HepG2 (cell line): ENCODE measurements around the gene IGFL2. TPM values are rescaled to one million over a fixed set of nuclear protein-coding genes. Genes with fewer than 3 reads are reported as not detected.

Experiments used
- ATAC-seq: fragments of 200-7000 bp; cut with Tn5 transposase; 3 replicates; pipeline ENCODE4 v1.9.1; 2020; ENCODE audit warnings: mild to moderate bottlenecking, moderate library complexity
- BruUV-seq: library from RNA; stranded (reverse); fragments of 400-500 nt; replicated peaks from 2 replicates; lab custom pipeline; 2021; lab: Mats Ljungman, UMichigan
- CTCF ChIA-PET: fragments of 300-600 bp; formaldehyde crosslinking; extraction: SDS; loops from one replicate; lab custom pipeline; 2021; ENCODE audit warnings: low total read pairs, inconsistent platforms, low intra/inter-chr PET ratio; lab: Yijun Ruan, JAX
- POLR2A ChIA-PET: fragments of 350-600 bp; sonication (Branson Sonifier 250); formaldehyde crosslinking; loops from one replicate; lab custom pipeline; 2020; ENCODE audit warnings: antibody characterized with exemption, inconsistent platforms; lab: Yijun Ruan, JAX
- DNase-seq: peaks from one replicate; pipeline ENCODE4 v3.0.0-alpha.2; 2015; ENCODE audit warnings: low spot score
- FAIRE-seq: peaks from 3 replicates; lab custom pipeline; 2011; peaks lifted over from hg19 to GRCh38; lab: Jason Lieb, UNC
- H2AFZ ChIP-seq: one replicate; pipeline ENCODE4 v1.6.1; 2011; ENCODE audit warnings: low read length, inconsistent platforms
- H3K27ac ChIP-seq: fragments of 300-600 bp; 3 replicates; pipeline ENCODE4 v1.8.0; 2011; ENCODE audit warnings: mixed run types, mild to moderate bottlenecking, mixed read lengths, low read length, inconsistent platforms; ENCODE audit not compliant: insufficient read depth; ENCODE audit errors: extremely low read length
- H3K27me3 ChIP-seq, 2 experiments: fragments of 200-600 bp in 1 of 2; 2 replicates in 1 of 2; 3 replicates in 1 of 2; pipeline versions ENCODE4 v1.6.0 to v1.8.0; 2011; ENCODE audit warnings: low read length in 2 of 2, mild to moderate bottlenecking in 2 of 2, moderate library complexity in 2 of 2, inconsistent platforms in 1 of 2; ENCODE audit not compliant: insufficient read depth in 2 of 2, control insufficient read depth in 1 of 2
- H3K36me3 ChIP-seq, 2 experiments: fragments of 200-600 bp in 1 of 2; replicated peaks in 1 of 2; 2 replicates in 1 of 2; 3 replicates in 1 of 2; pipeline versions ENCODE4 v1.5.1 to v1.8.0; 2011; ENCODE audit warnings: low read length in 2 of 2, inconsistent platforms in 1 of 2; ENCODE audit not compliant: insufficient read depth in 2 of 2, control insufficient read depth in 1 of 2
- H3K4me1 ChIP-seq: 2 replicates; pipeline ENCODE4 v1.5.1; 2012; ENCODE audit warnings: low read length, inconsistent platforms; ENCODE audit not compliant: insufficient read depth
- H3K4me2 ChIP-seq: 2 replicates; pipeline ENCODE4 v1.6.0; 2011; ENCODE audit warnings: low read depth, low read length, inconsistent platforms
- H3K4me3 ChIP-seq, 3 experiments: fragments of 200-600 bp in 1 of 3; sonication (generic), shearing (Covaris generic) in 1 of 3; replicated peaks in 1 of 3; 2 replicates each; pipeline ENCODE4 v1.5.1; 2011 to 2016; ENCODE audit warnings: low read length in 3 of 3, inconsistent platforms in 2 of 3, low read depth in 2 of 3, mild to moderate bottlenecking in 2 of 3, control low read depth in 1 of 3, mixed read lengths in 1 of 3; ENCODE audit not compliant: insufficient read depth in 1 of 3
- H3K79me2 ChIP-seq: one replicate; pipeline ENCODE4 v1.6.1; 2011; ENCODE audit warnings: low read length, inconsistent platforms; ENCODE audit not compliant: insufficient read depth
- H3K9ac ChIP-seq: 2 replicates; pipeline ENCODE4 v1.6.0; 2011; ENCODE audit warnings: mild to moderate bottlenecking, low read depth, low read length, inconsistent platforms; ENCODE audit not compliant: insufficient read depth
- H3K9me3 ChIP-seq: 2 replicates; pipeline ENCODE4 v1.5.1; 2012; ENCODE audit warnings: mild to moderate bottlenecking, low read length
- H4K20me1 ChIP-seq: 2 replicates; pipeline ENCODE4 v1.6.0; 2011; ENCODE audit warnings: inconsistent platforms, mild to moderate bottlenecking, low read length, moderate library complexity; ENCODE audit not compliant: insufficient read depth
- ATAD3A ChIP-seq: sonication (generic); formaldehyde crosslinking; IDR thresholded peaks from 2 replicates; pipeline ENCODE4 v1.4.0; 2020; ENCODE audit warnings: missing genetic modification reagents
- BCL6 ChIP-seq: IDR thresholded peaks from 2 replicates; pipeline ENCODE4 v1.6.1; 2016; ENCODE audit warnings: missing genetic modification reagents, missing compliant biosample characterization
- CREM ChIP-seq, 2 experiments: sonication (generic) in 1 of 2; formaldehyde crosslinking in 1 of 2; IDR thresholded peaks; 2 replicates each; pipeline versions ENCODE4 v1.4.0 to v1.6.1; 2016 to 2020; ENCODE audit warnings: antibody characterized with exemption in 1 of 2, mild to moderate bottlenecking in 1 of 2, missing genetic modification reagents in 1 of 2
- FOXC1 ChIP-seq: sonication (generic); formaldehyde crosslinking; IDR thresholded peaks from 2 replicates; pipeline ENCODE4 v1.8.0; 2022; ENCODE audit warnings: mild to moderate bottlenecking, missing genetic modification reagents, borderline replicate concordance
- GATAD2A ChIP-seq: IDR thresholded peaks from 2 replicates; pipeline ENCODE4 v1.6.1; 2016
- MXD4 ChIP-seq: IDR thresholded peaks from 2 replicates; pipeline ENCODE4 v1.6.1; 2016; ENCODE audit warnings: mild to moderate bottlenecking, missing biosample characterization, missing genetic modification reagents
- NR3C1 ChIP-seq: sonication (generic); formaldehyde crosslinking; IDR thresholded peaks from 2 replicates; pipeline ENCODE4 v1.4.0; 2020; ENCODE audit warnings: missing genetic modification reagents
- PHF8 ChIP-seq: sonication (generic); formaldehyde crosslinking; IDR thresholded peaks from 2 replicates; pipeline ENCODE4 v1.5.0; 2020; ENCODE audit warnings: missing genetic modification reagents
- SP1 ChIP-seq, 2 experiments: fragments of 450-650 bp in 1 of 2; sonication (generic) in 1 of 2; formaldehyde crosslinking in 1 of 2; IDR thresholded peaks; 2 replicates each; pipeline versions ENCODE4 v1.4.0 to v1.6.1; 2016 to 2020; ENCODE audit warnings: missing genetic modification reagents in 1 of 2
- TGIF2 ChIP-seq: IDR thresholded peaks from 2 replicates; pipeline ENCODE4 v1.6.1; 2016; ENCODE audit warnings: control low read depth, missing compliant biosample characterization
- ZBTB25 ChIP-seq: IDR thresholded peaks from 2 replicates; pipeline ENCODE4 v1.6.1; 2018; ENCODE audit warnings: missing genetic modification reagents
- ZBTB42 ChIP-seq: sonication (generic); formaldehyde crosslinking; IDR thresholded peaks from 2 replicates; pipeline ENCODE4 v1.5.0; 2020; ENCODE audit warnings: mild to moderate bottlenecking, missing genetic modification reagents
- ZNF101 ChIP-seq: sonication (generic); formaldehyde crosslinking; IDR thresholded peaks from 2 replicates; pipeline ENCODE4 v1.4.0; 2020; ENCODE audit warnings: mild to moderate bottlenecking, low read depth, missing genetic modification reagents, borderline replicate concordance
- ZNF124 ChIP-seq: sonication (generic); formaldehyde crosslinking; IDR thresholded peaks from 2 replicates; pipeline ENCODE4 v1.4.0; 2020; ENCODE audit warnings: missing genetic modification reagents
- ZNF143 ChIP-seq: sonication (generic); formaldehyde crosslinking; IDR thresholded peaks from 2 replicates; pipeline ENCODE4 v1.4.0; 2020; ENCODE audit warnings: missing genetic modification reagents
- ZNF878 ChIP-seq: sonication (generic); formaldehyde crosslinking; IDR thresholded peaks from 2 replicates; pipeline ENCODE4 v1.8.1; 2023; ENCODE audit warnings: mild to moderate bottlenecking, missing genetic modification reagents, moderate library complexity
- WGBS: methylation state at CpG from one replicate; pipeline ENCODE4 v1.1.6; 2017; ENCODE audit warnings: low lambda C conversion rate; 5-methylcytosine and 5-hydroxymethylcytosine counted together
- in situ Hi-C: cut with HindIII; loops from 2 replicates; pipeline ENCODE4 v1.10.0; 2017; ENCODE audit warnings: low pct_unique_long_range_greater_than_20kb; ENCODE audit not compliant: extremely low pct_ligation_motif_present
- intact Hi-C: fragments of 100-400 bp; cut with micrococcal nuclease; formaldehyde crosslinking; loops from one replicate; pipeline ENCODE4 v1.10.0; 2022; ENCODE audit not compliant: unreplicated experiment
- polyA plus RNA-seq, 8 experiments: library from polyadenylated mRNA; depleted of rRNA in 3 of 8; stranded (reverse) in 7 of 8; unstranded in 1 of 8; fragments of >200 nt; fragmentation: Illumina TruSeq in 4 of 8; extraction: Trizol in 4 of 8; gene quantifications; 2 replicates each; pipeline versions ENCODE4 v1.2.1 to v1.2.3, GENCODE V29; 2011 to 2016; ENCODE audit warnings: low read depth in 4 of 8, missing spikeins in 1 of 8, mixed read lengths in 1 of 8; ENCODE audit not compliant: insufficient read depth in 1 of 8
- total RNA-seq, 5 experiments: library from RNA; depleted of rRNA; stranded (reverse); fragments of >200 nt; fragmentation: Illumina TruSeq; extraction: Trizol; gene quantifications; 2 replicates each; pipeline ENCODE4 v1.2.3, GENCODE V29; 2016; ENCODE audit warnings: low read depth in 1 of 5
- TF ChIP-seq, protein P1 (sequence below): fragments of 450-650 bp; IDR thresholded peaks from 2 replicates; pipeline ENCODE4 v1.6.1; 2016

IGFL2 gene
- total and polyA plus RNA-seq, 2 of the 13 experiments (the other 11 are each of a cell fraction or from before 2014, with no cell fraction given), result not detected

- Histone ChIP-seq H3K9me3 (no peaks in the 10 kb centered on the region), H3K36me3 (no peaks in the 10 kb centered on the region), H2AFZ (no peak overlapping the region), H3K79me2 (no peaks in the 10 kb centered on the region), H3K4me1 (no peaks in the 10 kb centered on the region), H3K4me2 (no peak overlapping the region), H3K27ac (no peak overlapping the region), H4K20me1 (no peaks in the 10 kb centered on the region), H3K9ac (no peak overlapping the region), H3K4me3 (no peak overlapping the region), H3K27me3 (peaks cover 0 to 13% of the 10 kb centered on the region in 2 experiments; a peak in 3 of 5 replicates)
- no peak for FAIRE-seq
- BruUV-seq, result no TSS peak
- TF ChIP-seq PHF8 (CRISPR knock-in tag), result no peak
- TF ChIP-seq, protein P1, sequence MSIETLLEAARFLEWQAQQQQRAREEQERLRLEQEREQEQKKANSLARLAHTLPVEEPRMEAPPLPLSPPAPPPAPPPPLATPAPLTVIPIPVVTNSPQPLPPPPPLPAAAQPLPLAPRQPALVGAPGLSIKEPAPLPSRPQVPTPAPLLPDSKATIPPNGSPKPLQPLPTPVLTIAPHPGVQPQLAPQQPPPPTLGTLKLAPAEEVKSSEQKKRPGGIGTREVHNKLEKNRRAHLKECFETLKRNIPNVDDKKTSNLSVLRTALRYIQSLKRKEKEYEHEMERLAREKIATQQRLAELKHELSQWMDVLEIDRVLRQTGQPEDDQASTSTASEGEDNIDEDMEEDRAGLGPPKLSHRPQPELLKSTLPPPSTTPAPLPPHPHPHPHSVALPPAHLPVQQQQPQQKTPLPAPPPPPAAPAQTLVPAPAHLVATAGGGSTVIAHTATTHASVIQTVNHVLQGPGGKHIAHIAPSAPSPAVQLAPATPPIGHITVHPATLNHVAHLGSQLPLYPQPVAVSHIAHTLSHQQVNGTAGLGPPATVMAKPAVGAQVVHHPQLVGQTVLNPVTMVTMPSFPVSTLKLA, result peak; percentile 45; the same call in 1 of the 2 replicates
- 23% methylated on average over 6 of the region's 6 CpGs for WGBS
- CTCF ChIA-PET, result no interaction called here
- no peak for DNase-seq
- ATAC-seq, result no peak
- POLR2A ChIA-PET, result no interaction called here
- in situ Hi-C loops, result no loop called here
- intact Hi-C loops, result no loop called here
These were observed 57.3 kb downstream of the IGFL2 start for GRCh38 chr19:46205183-46205984.

DNA sequence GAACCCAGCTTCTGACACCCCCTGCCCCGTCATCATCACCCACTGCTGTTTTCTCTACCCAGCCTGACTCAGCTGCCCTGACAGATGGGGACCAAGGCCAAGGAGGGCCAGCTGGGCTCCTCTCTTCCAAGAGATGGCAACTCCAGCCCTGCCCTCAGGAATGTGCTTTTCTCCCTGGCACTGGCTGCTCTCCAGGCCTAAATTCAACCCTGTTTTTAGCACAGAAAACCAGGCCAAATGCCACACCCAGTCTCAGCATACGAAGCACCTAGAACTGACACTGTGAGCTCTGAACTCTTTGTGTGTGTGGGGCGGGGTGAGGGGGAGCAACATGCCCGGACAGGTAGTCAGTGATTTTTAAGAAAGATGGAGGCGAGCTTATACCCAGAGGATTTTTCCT, 58.1 kb downstream of the IGFL2 start:
- no peaks in the 10 kb centered on the region for H3K36me3 ChIP-seq
- no peak overlapping the region for H2AFZ ChIP-seq
- BruUV-seq, result no TSS peak
- H3K4me2 ChIP-seq, result no peak overlapping the region
- no peak for ATAC-seq
- intact Hi-C loops (no loop called here), in situ Hi-C loops (no loop called here)
- no peaks in the 10 kb centered on the region for H3K79me2 ChIP-seq
- H4K20me1 ChIP-seq, result no peaks in the 10 kb centered on the region
- H3K4me3 ChIP-seq, result no peak overlapping the region
- FAIRE-seq, result no peak
- peaks cover 0 to 19% of the 10 kb centered on the region in 2 experiments; a peak in 3 of 5 replicates for H3K27me3 ChIP-seq
- CTCF ChIA-PET, result no interaction called here
- no peak for DNase-seq
- H3K9ac ChIP-seq, result no peak overlapping the region
- WGBS, result 14% methylated on average over 4 of the region's 5 CpGs
- no peaks in the 10 kb centered on the region for H3K4me1 ChIP-seq
- no peak overlapping the region for H3K27ac ChIP-seq
- no peaks in the 10 kb centered on the region for H3K9me3 ChIP-seq
- POLR2A ChIA-PET, result no interaction called here
- TF ChIP-seq ZBTB42 (CRISPR knock-in tag) (no peak), NR3C1 (CRISPR knock-in tag) (no peak), MXD4 (CRISPR knock-in tag) (no peak), FOXC1 (no peak), ZBTB25 (CRISPR knock-in tag) (no peak), BCL6 (CRISPR knock-in tag) (no peak), ZNF101 (CRISPR knock-in tag) (no peak), SP1 (IDR thresholded peaks at IDR 0.05) (no peak), SP1 (CRISPR knock-in tag; IDR thresholded peaks at IDR 0.05) (no peak), ATAD3A (CRISPR knock-in tag) (no peak), TGIF2 (CRISPR knock-in tag) (no peak), ZNF124 (CRISPR knock-in tag) (no peak), ZNF878 (CRISPR knock-in tag) (no peak), CREM (IDR thresholded peaks at IDR 0.05) (no peak), CREM (CRISPR knock-in tag; IDR thresholded peaks at IDR 0.05) (no peak), ZNF143 (CRISPR knock-in tag) (no peak), GATAD2A (CRISPR knock-in tag) (no peak)
